Measurements from ENCODE around the gene ATP8A2. TPM values are rescaled to one million over a fixed set of nuclear protein-coding genes. Genes with fewer than 3 reads are reported as not detected.

The ATP8A2 gene
- polyA plus RNA-seq, 1 donor = 1.6 TPM

- DNase-seq = no peak
These were observed 260.6 kb downstream of the ATP8A2 start for GRCh38 chr13:25632166-25632888.

- DNase-seq = no peak
These were observed 261.3 kb downstream of the ATP8A2 start for GRCh38 chr13:25633093-25633492.

GRCh38 chr13:25645681-25646080, 273.9 kb downstream of the ATP8A2 start:
- no peak for DNase-seq

GRCh38 chr13:25649001-25649633, 277.3 kb downstream of the ATP8A2 start:
- DNase-seq = no peak

GRCh38 chr13:25652764-25653163, 281.0 kb downstream of the ATP8A2 start:
- DNase-seq = no peak

GRCh38 chr13:25654322-25654721, 282.5 kb downstream of the ATP8A2 start:
- no peak for DNase-seq

GRCh38 chr13:25657157-25657556, 285.4 kb downstream of the ATP8A2 start:
- DNase-seq = no peak

GRCh38 chr13:25659091-25659795, 287.5 kb downstream of the ATP8A2 start:
- DNase-seq = no peak

GRCh38 chr13:25660996-25661395, 289.2 kb downstream of the ATP8A2 start:
- DNase-seq = no peak

GRCh38 chr13:25662516-25662915, 290.7 kb downstream of the ATP8A2 start:
- DNase-seq = no peak

- no peak for DNase-seq
These were observed 296.6 kb downstream of the ATP8A2 start for GRCh38 chr13:25668345-25668744.

GRCh38 chr13:25673711-25674110, 301.9 kb downstream of the ATP8A2 start:
- no peak for DNase-seq

- DNase-seq = no peak
These were observed 302.6 kb downstream of the ATP8A2 start for GRCh38 chr13:25674371-25674770.

- no peak for DNase-seq
These were observed 303.3 kb downstream of the ATP8A2 start for GRCh38 chr13:25675060-25675459.

- no peak for DNase-seq
These were observed 306.2 kb downstream of the ATP8A2 start for GRCh38 chr13:25677956-25678355.

GRCh38 chr13:25678398-25678797, 306.6 kb downstream of the ATP8A2 start:
- no peak for DNase-seq

- DNase-seq = no peak
These were observed 307.4 kb downstream of the ATP8A2 start for GRCh38 chr13:25679159-25679558.

GRCh38 chr13:25679936-25680335, 308.2 kb downstream of the ATP8A2 start:
- no peak for DNase-seq

- DNase-seq = no peak
These were observed 310.5 kb downstream of the ATP8A2 start for GRCh38 chr13:25682276-25682675.

- no peak for DNase-seq
These were observed 311.3 kb downstream of the ATP8A2 start for GRCh38 chr13:25683056-25683455.

- DNase-seq = no peak
These were observed 312.0 kb downstream of the ATP8A2 start for GRCh38 chr13:25683662-25684370.

- DNase-seq = no peak
These were observed 312.7 kb downstream of the ATP8A2 start for GRCh38 chr13:25684491-25684890.

- DNase-seq = no peak
These were observed 315.2 kb downstream of the ATP8A2 start for GRCh38 chr13:25686831-25687470.

All from hindlimb muscle (tissue), 1 donor.